OCI-LY1 (cell line): ENCODE measurements around the gene KCNK4.

ENCODE experiments used
- CTCF ChIP-seq: fragments of 200-600 bp; sonication (generic), shearing (Covaris generic); IDR thresholded peaks from 2 replicates; pipeline ENCODE4 v1.5.1; 2017; ENCODE audit warnings: mild to moderate bottlenecking, antibody characterized with exemption, low read length, moderate library complexity, mixed read lengths
- EZH2 ChIP-seq: fragments of 200-600 bp; sonication (generic), shearing (Covaris generic); IDR thresholded peaks from 2 replicates; pipeline ENCODE4 v1.8.0; 2017; ENCODE audit warnings: borderline replicate concordance, mixed run types, mild to moderate bottlenecking, antibody characterized with exemption, low read length, moderate library complexity, mixed read lengths

DNA sequence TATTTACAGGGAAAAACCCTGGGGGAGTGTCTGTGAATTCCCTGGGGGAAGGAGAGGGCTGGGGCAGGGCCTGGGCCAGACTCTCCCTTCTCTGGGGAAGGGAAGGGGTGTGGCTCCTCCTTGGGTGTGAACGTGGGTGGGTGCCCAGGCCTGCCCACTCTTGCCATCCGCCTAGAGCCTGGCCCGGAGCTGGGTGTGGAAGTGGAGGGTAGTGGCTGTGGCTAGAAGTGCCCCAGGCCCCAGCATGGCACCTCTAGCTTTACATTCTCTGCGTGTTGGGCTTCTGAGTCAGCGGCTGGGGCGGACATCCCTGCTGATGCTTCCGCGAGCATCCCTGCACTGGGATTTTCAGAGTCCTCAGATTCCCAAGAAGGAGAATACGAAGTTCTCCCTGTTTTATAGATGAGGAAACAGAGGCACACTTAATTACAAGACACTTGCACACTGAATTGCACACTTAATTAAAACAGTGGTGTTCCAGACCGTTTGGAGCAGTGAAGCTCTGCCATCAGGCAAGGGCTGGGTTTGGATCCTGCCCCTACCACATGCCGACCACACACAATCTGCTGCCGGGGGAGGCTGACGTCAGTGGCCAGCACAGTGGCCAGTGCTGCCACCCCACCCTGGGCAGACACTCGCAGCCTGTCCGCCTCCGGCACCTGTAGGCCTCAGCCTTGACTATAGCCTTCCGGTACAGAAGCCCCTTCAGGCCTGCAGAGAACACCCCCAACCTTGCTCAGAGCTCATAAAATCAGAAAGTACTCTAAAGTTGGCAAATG is 14.3 kb upstream of the KCNK4 start:
- TF ChIP-seq CTCF (no peak), EZH2 (no peak)
